DMS53 treated with DMSO at 0.1 percent for 48 hours (cell line): Measurements from ENCODE around the gene VWC2L.

Experiments used
- DNase-seq: peaks from one replicate; lab custom pipeline; 2025; ENCODE audit not compliant: unreplicated experiment; lab: John Stamatoyannopoulos, UW

VWC2L gene

GRCh38 chr2:214533541-214533940 lies 122.7 kb downstream of the VWC2L start:
- no peak for DNase-seq

DNA sequence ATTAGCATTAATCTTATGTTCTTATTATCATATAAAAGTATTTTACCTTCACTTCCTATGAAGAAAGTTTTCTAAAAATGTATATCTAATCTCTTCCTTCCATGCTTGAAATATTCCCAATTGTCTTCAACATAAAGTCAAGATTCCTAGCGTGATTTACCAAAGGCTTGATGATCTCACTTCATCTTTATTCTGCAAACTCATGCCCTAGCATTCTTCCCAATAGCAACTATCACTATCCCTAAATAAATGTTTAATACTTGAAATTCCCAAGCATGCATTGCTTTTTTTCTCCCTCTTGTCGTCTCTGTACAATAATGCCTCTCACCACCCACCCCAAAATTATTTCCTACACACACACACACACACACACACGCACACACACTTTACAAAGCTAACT lies 125.8 kb downstream of the VWC2L start:
- no peak for DNase-seq

GRCh38 chr2:214537929-214538328 lies 127.1 kb downstream of the VWC2L start:
- no peak for DNase-seq

GRCh38 chr2:214542295-214542694 lies 131.4 kb downstream of the VWC2L start:
- no peak for DNase-seq

DNA sequence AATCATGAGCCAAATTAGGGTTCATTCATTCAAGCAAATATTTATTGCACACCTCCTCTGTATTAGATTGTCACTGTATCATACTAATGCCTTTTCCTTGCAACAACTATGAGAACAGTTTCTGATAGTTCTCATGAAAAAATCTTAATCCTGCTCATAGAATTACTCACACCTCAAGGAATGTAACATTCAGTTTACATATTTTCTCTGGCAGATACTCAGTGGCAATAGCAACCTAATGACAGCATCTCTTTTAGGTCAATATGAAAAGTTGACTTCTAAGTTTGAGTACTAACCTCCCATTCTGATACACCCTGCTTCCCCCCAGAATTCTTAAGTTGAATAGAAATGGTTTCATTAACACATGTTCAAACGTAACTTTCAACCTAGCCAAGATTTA lies 132.0 kb downstream of the VWC2L start:
- DNase-seq = no peak

DNA sequence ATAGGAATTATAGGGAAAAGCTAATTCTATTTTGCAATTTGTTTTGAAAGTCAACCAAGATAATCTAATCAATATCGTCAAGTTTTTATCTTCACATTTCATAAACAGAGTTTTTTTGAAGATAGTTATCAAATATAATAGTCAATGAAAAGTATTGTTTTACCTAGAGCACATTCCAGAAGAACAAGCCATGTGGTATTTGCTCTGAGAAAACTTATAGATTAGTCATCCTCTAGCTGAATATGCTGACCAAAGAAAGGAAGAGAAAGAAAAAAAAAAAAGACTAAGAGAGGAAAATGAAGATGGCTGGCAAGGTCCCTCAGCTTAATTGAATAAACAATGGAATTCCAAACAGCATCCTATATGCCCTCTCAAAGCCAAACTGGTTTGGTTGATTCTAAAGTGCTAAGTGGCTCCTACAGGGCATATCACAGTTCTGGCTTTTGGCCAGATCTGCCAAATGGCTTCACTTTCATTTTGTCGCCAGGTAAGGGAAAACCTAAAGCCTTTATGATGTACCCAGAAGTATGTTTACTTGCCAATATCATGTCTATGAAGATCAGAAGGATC lies 132.6 kb downstream of the VWC2L start:
- peak; percentile 15 for DNase-seq

DNA sequence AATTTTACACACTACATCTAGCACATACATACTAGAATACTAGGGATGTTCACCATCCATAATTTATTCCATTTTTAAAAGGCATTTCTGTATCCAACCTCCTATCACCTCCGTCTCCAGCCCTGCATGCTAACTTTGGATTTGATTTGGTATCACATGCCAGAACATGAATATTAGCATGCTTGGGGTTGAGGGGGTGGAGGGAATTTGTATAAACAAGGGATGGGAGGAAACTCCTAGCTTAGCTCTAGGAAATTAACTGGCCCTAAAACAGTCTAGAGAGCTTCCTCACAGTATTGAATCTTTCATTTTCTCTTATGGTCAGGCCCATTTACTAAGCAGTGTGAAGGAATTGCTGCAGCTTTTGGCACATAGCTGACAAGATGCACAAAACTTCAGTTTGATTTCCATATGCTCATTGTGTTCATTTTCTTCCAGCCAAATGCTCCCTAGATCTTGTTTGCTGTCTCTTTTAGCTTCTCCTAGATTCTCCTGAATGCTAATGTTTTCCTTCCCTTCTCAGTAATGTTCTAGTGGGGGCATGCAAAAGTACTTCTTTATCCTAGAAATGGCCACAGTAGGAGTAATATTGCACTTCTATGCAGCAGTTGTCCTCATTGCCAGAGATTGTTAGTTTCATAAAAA lies 135.2 kb downstream of the VWC2L start:
- no peak for DNase-seq

GRCh38 chr2:214547931-214548330 lies 137.1 kb downstream of the VWC2L start:
- no peak for DNase-seq

DNA sequence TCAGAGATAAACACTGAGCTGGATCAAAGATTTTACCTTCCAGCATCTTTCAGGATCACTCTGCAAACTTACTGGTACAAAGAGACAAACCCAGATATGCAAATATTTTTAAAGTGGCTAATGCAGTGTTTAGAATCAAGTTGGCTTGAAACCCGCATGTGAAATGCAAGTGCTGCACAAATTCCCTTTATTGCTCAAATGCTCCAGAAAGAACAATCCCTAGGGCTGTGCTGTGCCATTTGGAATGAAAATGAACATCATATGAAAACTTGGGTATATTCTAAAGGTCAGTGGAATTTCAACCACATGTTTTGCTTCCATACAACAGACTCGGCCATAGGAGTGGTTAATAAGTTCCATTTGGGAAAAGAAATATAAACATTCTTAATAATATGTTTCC lies 139.1 kb downstream of the VWC2L start:
- DNase-seq = no peak

GRCh38 chr2:214550786-214551185 lies 139.9 kb downstream of the VWC2L start:
- DNase-seq = no peak

DNA sequence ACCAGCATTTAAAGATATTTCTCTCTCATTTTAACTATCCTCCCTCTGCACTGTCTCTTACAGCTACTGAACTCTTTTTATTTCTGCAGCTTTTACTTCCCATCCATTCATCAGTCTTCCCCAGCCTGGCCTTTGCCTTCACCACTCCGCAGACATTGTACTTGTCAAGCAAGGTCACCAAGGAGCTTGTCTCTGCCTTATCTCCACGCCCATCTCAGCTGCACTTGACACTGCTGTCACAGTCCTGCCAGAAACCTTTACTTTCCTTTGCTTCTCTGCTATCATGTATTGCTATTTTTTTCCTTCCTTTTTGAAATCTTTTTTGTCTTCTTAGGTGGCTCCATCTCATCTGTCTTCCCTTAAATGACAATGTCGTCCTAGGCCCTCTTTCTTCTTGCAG lies 147.0 kb downstream of the VWC2L start:
- no peak for DNase-seq

DNA sequence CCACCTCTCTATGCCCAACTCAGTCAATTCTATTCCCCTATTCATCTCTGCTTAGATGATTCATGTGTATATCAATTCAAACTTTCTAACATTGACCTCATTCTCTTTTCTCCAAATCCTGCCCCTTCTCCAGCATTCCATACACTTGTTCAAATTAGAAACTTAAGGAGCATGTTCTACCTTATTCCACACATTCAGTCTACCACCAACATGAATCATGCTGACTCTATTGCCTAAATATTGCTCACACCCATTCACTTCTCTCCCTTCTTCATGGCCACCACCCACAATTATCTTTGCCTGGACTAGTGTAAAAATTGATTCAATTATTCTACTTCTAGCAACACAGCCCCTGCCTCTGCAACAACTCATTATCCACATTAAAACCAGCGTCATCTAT lies 147.5 kb downstream of the VWC2L start:
- DNase-seq = no peak

GRCh38 chr2:214560176-214560575 lies 149.3 kb downstream of the VWC2L start:
- DNase-seq = no peak

DNA sequence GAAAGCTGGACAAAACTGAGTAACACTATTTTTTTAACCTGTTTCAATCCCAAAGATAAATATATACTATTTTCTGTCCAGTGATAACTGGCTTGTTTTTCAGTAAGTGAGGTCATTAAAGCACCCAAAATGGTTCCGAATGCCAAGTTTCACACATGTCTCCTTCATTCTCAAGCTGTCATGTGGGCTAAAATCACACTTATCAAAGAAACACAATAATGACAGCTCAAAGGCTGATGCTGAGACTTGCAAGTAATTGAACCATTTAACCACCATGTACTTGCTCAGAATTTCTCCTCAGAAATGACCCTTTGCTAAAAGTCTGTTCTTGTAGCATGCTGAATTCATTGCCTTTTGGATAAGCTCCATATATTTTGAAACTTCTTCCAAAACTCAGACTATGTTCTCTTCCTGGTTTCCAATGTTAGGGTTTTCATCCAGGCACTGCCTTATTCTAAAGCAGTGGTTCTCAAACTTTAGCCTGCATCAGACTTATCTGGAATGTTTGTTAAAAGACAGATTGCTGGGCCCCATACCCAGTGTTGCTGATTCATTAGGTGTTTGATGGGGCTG lies 149.8 kb downstream of the VWC2L start:
- no peak for DNase-seq

GRCh38 chr2:214565246-214565645 lies 154.4 kb downstream of the VWC2L start:
- DNase-seq = no peak

DNA sequence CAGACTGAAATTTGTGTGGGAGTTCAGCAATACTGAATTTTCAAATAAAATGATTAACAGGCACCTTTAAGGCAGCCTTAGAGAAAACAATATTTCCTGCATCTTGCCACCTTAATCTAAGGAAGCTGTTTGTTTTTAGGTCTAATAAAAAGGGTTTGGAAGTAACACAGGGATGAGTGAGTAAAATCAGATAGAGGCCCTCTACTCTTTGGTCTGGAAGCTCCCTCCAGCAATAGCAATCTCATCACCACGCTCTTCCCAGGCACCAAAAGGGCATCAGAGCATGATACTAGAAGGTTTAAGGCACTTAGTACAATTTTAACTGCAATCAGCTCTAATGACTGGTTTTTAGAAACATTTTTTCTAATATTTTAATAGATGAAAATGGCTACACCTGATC lies 155.6 kb downstream of the VWC2L start:
- DNase-seq = no peak

DNA sequence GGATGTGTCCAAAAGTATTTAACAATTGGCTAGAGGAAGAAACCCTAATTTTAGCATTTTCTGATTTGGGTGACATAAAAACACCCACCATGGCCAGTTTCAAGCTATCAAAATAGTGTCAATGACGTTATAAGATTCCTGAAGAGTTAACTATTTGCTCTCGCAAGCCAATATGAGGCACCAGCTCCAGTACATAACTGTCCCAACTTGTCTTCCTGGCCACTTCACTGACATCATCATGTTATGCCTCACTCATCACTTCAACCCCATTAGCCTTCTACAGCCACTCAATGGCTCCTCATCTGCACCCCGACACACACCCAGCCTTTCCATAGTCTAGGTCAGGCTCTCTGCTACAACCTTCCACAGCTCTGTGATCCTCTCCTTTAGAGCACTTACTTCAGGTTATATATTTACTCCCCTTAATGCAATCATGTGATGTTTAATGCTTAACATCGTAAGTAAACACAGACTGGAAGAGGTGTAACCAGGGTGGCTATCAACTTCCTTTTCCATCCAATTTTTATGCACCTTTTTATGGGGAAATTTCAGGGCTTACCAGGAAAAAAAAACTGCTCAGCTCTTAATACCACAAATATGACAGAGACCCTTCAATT lies 158.7 kb downstream of the VWC2L start:
- DNase-seq = peak; percentile 60

GRCh38 chr2:214574084-214574781 lies 163.4 kb downstream of the VWC2L start:
- peak; percentile 48 for DNase-seq

- DNase-seq = no peak
These were observed 164.2 kb downstream of the VWC2L start for GRCh38 chr2:214575030-214575429.

- no peak for DNase-seq
These were observed 164.6 kb downstream of the VWC2L start for GRCh38 chr2:214575465-214575864.

- no peak for DNase-seq
These were observed 166.9 kb downstream of the VWC2L start for GRCh38 chr2:214577769-214578168.

GRCh38 chr2:214578442-214578841 lies 167.6 kb downstream of the VWC2L start:
- DNase-seq = no peak
